K562 (cell line): ENCODE data around the gene OR9A2. TPM values are rescaled to one million over a fixed set of nuclear protein-coding genes. Genes with fewer than 3 reads are reported as not detected.

ENCODE experiments used
- ATAC-seq: fragments of 200-7000 bp; cut with Tn5 transposase; 3 replicates; pipeline ENCODE4 v1.9.1; 2020; ENCODE audit warnings: moderate library complexity
- BruUV-seq: library from RNA; stranded (reverse); fragments of 400-500 nt; replicated peaks from 2 replicates; lab custom pipeline; 2021; lab: Mats Ljungman, UMichigan
- CTCF ChIA-PET: fragments of 300-600 bp; formaldehyde crosslinking; extraction: SDS; loops from one replicate; lab custom pipeline; 2021; ENCODE audit warnings: low intra/inter-chr PET ratio; lab: Yijun Ruan, JAX
- POLR2A ChIA-PET: fragments of 300-600, 350-650 bp; sonication (Branson Sonifier 250); formaldehyde crosslinking; extraction: SDS; loops from one replicate; lab custom pipeline; 2021; ENCODE audit warnings: antibody characterized with exemption, inconsistent platforms; lab: Yijun Ruan, JAX
- DNase-seq, 4 experiments: peaks; one replicate each; pipeline versions ENCODE4 v3.0.0 to v3.0.0-alpha.2; 2011 to 2018; ENCODE audit warnings: low spot score in 3 of 4, mixed read lengths in 3 of 4; ENCODE audit errors: extremely low read depth in 1 of 4
- FAIRE-seq: peaks from 2 replicates; lab custom pipeline; 2011; peaks lifted over from hg19 to GRCh38; lab: Jason Lieb, UNC
- H2AFZ ChIP-seq: 2 replicates; pipeline ENCODE4 v1.6.0; 2011; ENCODE audit warnings: low read depth, low read length, control low read depth, inconsistent platforms
- H3K27ac ChIP-seq: fragments of 200-600 bp; 3 replicates; pipeline ENCODE4 v1.8.0; 2011; ENCODE audit warnings: low read depth, mild to moderate bottlenecking, control low read depth, inconsistent platforms, low read length, moderate library complexity, mixed read lengths; ENCODE audit errors: extremely low read depth
- H3K27me3 ChIP-seq, 2 experiments: fragments of 300-600 bp in 1 of 2; 2 replicates in 1 of 2; 3 replicates in 1 of 2; pipeline versions ENCODE4 v1.6.0 to v1.8.0; 2011; ENCODE audit warnings: inconsistent platforms in 2 of 2, low read length in 2 of 2, mild to moderate bottlenecking in 1 of 2, mixed read lengths in 1 of 2, moderate library complexity in 1 of 2; ENCODE audit not compliant: control insufficient read depth in 2 of 2, insufficient read depth in 2 of 2
- H3K36me3 ChIP-seq: fragments of 300-600 bp; 3 replicates; pipeline ENCODE4 v1.8.0; 2011; ENCODE audit warnings: mild to moderate bottlenecking, low read length, inconsistent platforms; ENCODE audit not compliant: control insufficient read depth, insufficient read depth
- H3K4me1 ChIP-seq, 2 experiments: fragments of 200-600 bp in 1 of 2; replicated peaks in 1 of 2; 2 replicates in 1 of 2; 3 replicates in 1 of 2; pipeline versions ENCODE4 v1.5.1 to v1.8.0; 2011; ENCODE audit warnings: inconsistent platforms in 2 of 2, low read length in 2 of 2, mild to moderate bottlenecking in 1 of 2, mixed read lengths in 1 of 2, moderate library complexity in 1 of 2; ENCODE audit not compliant: control insufficient read depth in 2 of 2, insufficient read depth in 2 of 2
- H3K4me2 ChIP-seq: 2 replicates; pipeline ENCODE4 v1.6.1; 2011; ENCODE audit warnings: low read length, control low read depth, inconsistent platforms, mixed read lengths; ENCODE audit not compliant: insufficient read depth
- H3K4me3 ChIP-seq: fragments of 200-600 bp; sonication (generic), shearing (Covaris generic); 2 replicates; pipeline ENCODE4 v1.5.1; 2016; ENCODE audit warnings: control low read depth, inconsistent platforms
- H3K79me2 ChIP-seq: fragments of 200-600 bp; 3 replicates; pipeline ENCODE4 v1.8.0; 2011; ENCODE audit warnings: low read length, inconsistent platforms; ENCODE audit not compliant: control insufficient read depth, insufficient read depth
- H3K9ac ChIP-seq, 2 experiments: 2 replicates each; pipeline versions ENCODE4 v1.6.0 to v1.6.1; 2011; ENCODE audit warnings: low read depth in 2 of 2, low read length in 2 of 2, control low read depth in 1 of 2, inconsistent platforms in 1 of 2, mild to moderate bottlenecking in 1 of 2, mixed read lengths in 1 of 2; ENCODE audit not compliant: insufficient read depth in 1 of 2
- H3K9me1 ChIP-seq: one replicate; pipeline ENCODE4 v1.6.0; 2011; ENCODE audit warnings: inconsistent platforms, mild to moderate bottlenecking, low read length, moderate library complexity; ENCODE audit not compliant: control insufficient read depth, insufficient read depth
- H3K9me3 ChIP-seq: replicated peaks from 2 replicates; pipeline ENCODE4 v1.5.1; 2011; ENCODE audit warnings: low read depth, low read length, inconsistent platforms; ENCODE audit not compliant: control insufficient read depth, insufficient read depth
- H4K20me1 ChIP-seq: replicated peaks from 2 replicates; pipeline ENCODE4 v1.6.1; 2011; ENCODE audit warnings: low read length, inconsistent platforms, mixed read lengths; ENCODE audit not compliant: control insufficient read depth, insufficient read depth
- C11orf30 ChIP-seq: fragments of 450-650 bp; IDR thresholded peaks from 2 replicates; pipeline ENCODE4 v1.6.1; 2016; ENCODE audit warnings: low read depth, mild to moderate bottlenecking
- FIP1L1 ChIP-seq: fragments of 200-400 bp; formaldehyde crosslinking; IDR thresholded peaks from 2 replicates; pipeline ENCODE4 v1.6.1; 2018; ENCODE audit warnings: mild to moderate bottlenecking, low read depth, low read length; ENCODE audit not compliant: poor library complexity, severe bottlenecking
- MAFG ChIP-seq: fragments of 450-650 bp; conservative IDR thresholded peaks from 2 replicates; pipeline ENCODE4 v1.6.1; 2016; ENCODE audit warnings: missing genetic modification characterization, missing compliant biosample characterization
- RBM15 ChIP-seq: fragments of 200-400 bp; formaldehyde crosslinking; IDR thresholded peaks from 2 replicates; pipeline ENCODE4 v1.6.1; 2018; ENCODE audit warnings: mild to moderate bottlenecking, low read length, moderate library complexity; ENCODE audit not compliant: insufficient read depth
- ZKSCAN3 ChIP-seq: fragments of 250-450 bp; sonication (Bioruptor Pico); IDR thresholded peaks from 2 replicates; pipeline ENCODE4 v1.4.0; 2020
- ZNF174 ChIP-seq: fragments of 250-450 bp; sonication (Bioruptor Pico); IDR thresholded peaks from 2 replicates; pipeline ENCODE4 v1.4.0; 2020; ENCODE audit warnings: mild to moderate bottlenecking
- ZNF253 ChIP-seq: fragments of 250-450 bp; sonication (Bioruptor Pico); conservative IDR thresholded peaks from 2 replicates; pipeline ENCODE4 v1.6.1; 2021; ENCODE audit warnings: mild to moderate bottlenecking
- ZNF316 ChIP-seq: fragments of 450-650 bp; IDR thresholded peaks from 2 replicates; pipeline ENCODE4 v1.6.1; 2016
- ZNF507 ChIP-seq: conservative IDR thresholded peaks from 2 replicates; pipeline ENCODE4 v1.6.1; 2017; ENCODE audit warnings: missing genetic modification characterization, missing compliant biosample characterization
- WGBS: fragments of 100-300 bp; shearing (Covaris generic); methylation state at CpG from one replicate; pipeline ENCODE4 v1.1.6; 2016; ENCODE audit warnings: low coverage, mixed read lengths; ENCODE audit not compliant: insufficient coverage; ENCODE audit errors: missing lambda C conversion rate; 5-methylcytosine and 5-hydroxymethylcytosine counted together
- in situ Hi-C: fragments of 300-500 bp; cut with MboI; formaldehyde crosslinking; loops from 4 replicates; pipeline ENCODE4 v1.15.0; 2018; ENCODE audit warnings: inconsistent platforms, mixed read lengths
- intact Hi-C: fragments of 100-400 bp; cut with micrococcal nuclease; formaldehyde crosslinking; loops from 2 replicates; pipeline ENCODE4 v1.14.2; 2022
- polyA plus RNA-seq, 8 experiments: library from polyadenylated mRNA; depleted of rRNA in 4 of 8; stranded (reverse) in 5 of 8; unstranded in 3 of 8; fragments of >200 nt; fragmentation: Nextera tagmentation in 2 of 8; fragmentation: Illumina TruSeq in 1 of 8; extraction: Ambion mirVana in 2 of 8; extraction: Trizol in 1 of 8; gene quantifications; 2 replicates each; pipeline versions ENCODE4 v1.2.1 to v1.2.3, GENCODE V29; 2011 to 2014; ENCODE audit warnings: inconsistent platforms in 1 of 8, missing spikeins in 1 of 8
- total RNA-seq, 7 experiments: library from RNA; depleted of rRNA in 6 of 7; stranded (reverse); fragments of >200 nt in 6 of 7; fragmentation: Illumina TruSeq in 2 of 7; extraction: Trizol in 2 of 7; gene quantifications; 2 replicates each; pipeline versions ENCODE4 v1.2.1 to v1.2.3, GENCODE V29; 2011 to 2021; ENCODE audit warnings: low replicate concordance in 1 of 7

The OR9A2 gene
- total and polyA plus RNA-seq, 9 of the 15 experiments (the other 6 are each of a cell fraction or from before 2014, with no cell fraction given), result not detected

- no peaks in the 10 kb centered on the region for H4K20me1 ChIP-seq
- intact Hi-C loops (loop anchor here (5.0 kb wide), 1 partner anchor 368 kb away; no protein-coding TSS in a partner anchor), in situ Hi-C loops (loop anchor here (5.0 to 25.0 kb wide), 2 partner anchors 123 to 363 kb away; no protein-coding TSS in a partner anchor)
- H3K27ac ChIP-seq, result no peak overlapping the region
- WGBS, result 4% methylated on average over 2 of the region's 2 CpGs
- no peak overlapping the region for H3K9ac ChIP-seq
- H3K4me1 ChIP-seq, result peaks cover 0 to 4% of the 10 kb centered on the region in 2 experiments; a peak in 2 of 5 replicates
- H3K9me1 ChIP-seq, result no peaks in the 10 kb centered on the region
- H3K27me3 ChIP-seq, result peaks cover 0 to 5% of the 10 kb centered on the region in 2 experiments; a peak in 1 of 5 replicates
- H3K79me2 ChIP-seq, result no peaks in the 10 kb centered on the region
- ATAC-seq (no peak), FAIRE-seq (no peak), DNase-seq (no peak)
- ChIA-PET CTCF (interaction anchor here (1.7 to 5.1 kb wide), 3 partner anchors 91 to 147 kb away, joined by 6 to 65 read pairs (median 52); partner anchors contain the start of gene EPHB6), POLR2A (interaction anchor here (1.0 to 1.1 kb wide), 2 partner anchors 56 to 132 kb away, joined by 3 read pairs; no protein-coding TSS in a partner anchor)
- H3K4me3 ChIP-seq, result no peak overlapping the region
- H3K36me3 ChIP-seq, result no peaks in the 10 kb centered on the region
- H3K9me3 ChIP-seq, result no peaks in the 10 kb centered on the region
- BruUV-seq, result no TSS peak
- no peak overlapping the region for H2AFZ ChIP-seq
- H3K4me2 ChIP-seq, result no peak overlapping the region
- TF ChIP-seq ZNF174 (CRISPR knock-in tag) (no peak), MAFG (peak; percentile 32; the same call in 1 of the 2 replicates), ZNF316 (peak; percentile 76), C11orf30 (peak; percentile 57)
These were observed 26.3 kb downstream of the OR9A2 start for GRCh38 chr7:143000648-143001047.

- DNase-seq, result no peak
- H3K9me1 ChIP-seq, result no peaks in the 10 kb centered on the region
- no TSS peak for BruUV-seq
- POLR2A ChIA-PET, result interaction anchor here (1.0 to 1.6 kb wide), 3 partner anchors 9 to 119 kb away, joined by 3 to 4 read pairs (median 4); no protein-coding TSS in a partner anchor
- H3K36me3 ChIP-seq, result no peaks in the 10 kb centered on the region
- no peaks in the 10 kb centered on the region for H4K20me1 ChIP-seq
- no peaks in the 10 kb centered on the region for H3K9me3 ChIP-seq
- FAIRE-seq, result no peak
- no peak overlapping the region for H3K27ac ChIP-seq
- ATAC-seq, result no peak
- TF ChIP-seq ZKSCAN3 (CRISPR knock-in tag) (no peak), ZNF507 (tag) (no peak), FIP1L1 (peak; percentile 18), ZNF253 (CRISPR knock-in tag) (no peak), RBM15 (no peak)
- TF ChIP-seq, all 486 proteins: peak for 1
- H3K9ac ChIP-seq, result no peak overlapping the region
- H2AFZ ChIP-seq, result no peak overlapping the region
- peaks cover 0 to 4% of the 10 kb centered on the region in 2 experiments; a peak in 2 of 5 replicates for H3K4me1 ChIP-seq
- H3K4me3 ChIP-seq, result no peak overlapping the region
- intact Hi-C loops (loop anchor here (5.0 kb wide), 1 partner anchor 367 kb away; no protein-coding TSS in a partner anchor), in situ Hi-C loops (loop anchor here (5.0 to 25.0 kb wide), 2 partner anchors 122 to 362 kb away; no protein-coding TSS in a partner anchor)
- CTCF ChIA-PET, result interaction anchor here (5.1 kb wide), 1 partner anchor 118 kb away, joined by 65 read pairs; no protein-coding TSS in a partner anchor
- peaks cover 0 to 3% of the 10 kb centered on the region in 2 experiments; a peak in 1 of 5 replicates for H3K27me3 ChIP-seq
- no peak overlapping the region for H3K4me2 ChIP-seq
- H3K79me2 ChIP-seq, result no peaks in the 10 kb centered on the region
These were observed 27.1 kb downstream of the OR9A2 start for GRCh38 chr7:142999793-143000192.
